MCF 10A (cell line): Measurements from ENCODE around the gene PNLDC1. TPM values are rescaled to one million over a fixed set of nuclear protein-coding genes. Genes with fewer than 3 reads are reported as not detected.
"Not testable (repeated sequence)": the region's sequence is repeated elsewhere in the genome, so short reads cannot be mapped to it uniquely, and the experiment has no call there.

Source experiments
- BruUV-seq: library from RNA; stranded (reverse); fragments of 400-500 nt; replicated peaks from 2 replicates; lab custom pipeline; 2021; lab: Mats Ljungman, UMichigan
- CTCF ChIA-PET: fragments of 300-600 bp; sonication (Branson Sonifier 250); formaldehyde crosslinking; extraction: SDS; loops from one replicate; lab custom pipeline; 2021; ENCODE audit warnings: antibody characterized with exemption, inconsistent platforms; lab: Yijun Ruan, JAX
- POLR2A ChIA-PET: fragments of 300-600, 350-650 bp; sonication (Branson Sonifier 250); formaldehyde crosslinking; extraction: SDS; loops from one replicate; lab custom pipeline; 2020; ENCODE audit warnings: antibody characterized with exemption, inconsistent platforms; lab: Yijun Ruan, JAX
- DNase-seq: peaks from one replicate; pipeline ENCODE4 v3.0.0-alpha.2; 2018; ENCODE audit not compliant: unreplicated experiment
- H3K27ac Mint-ChIP-seq: one replicate; pipeline ENCODE4 v1.8.0; 2022; ENCODE audit warnings: mild to moderate bottlenecking, low read depth, mixed read lengths; ENCODE audit not compliant: unreplicated experiment
- H3K27me3 Mint-ChIP-seq: one replicate; pipeline ENCODE4 v1.8.0; 2022; ENCODE audit warnings: mixed read lengths; ENCODE audit not compliant: insufficient read depth, unreplicated experiment
- H3K36me3 Mint-ChIP-seq: one replicate; pipeline ENCODE4 v1.8.0; 2022; ENCODE audit warnings: mild to moderate bottlenecking, moderate library complexity, mixed read lengths; ENCODE audit not compliant: insufficient read depth, unreplicated experiment
- H3K4me1 Mint-ChIP-seq: one replicate; pipeline ENCODE4 v1.8.0; 2022; ENCODE audit warnings: mixed read lengths; ENCODE audit not compliant: insufficient read depth, unreplicated experiment
- H3K4me3 Mint-ChIP-seq: one replicate; pipeline ENCODE4 v1.8.0; 2022; ENCODE audit warnings: mild to moderate bottlenecking, moderate library complexity, mixed read lengths; ENCODE audit not compliant: unreplicated experiment
- H3K9me3 Mint-ChIP-seq: one replicate; pipeline ENCODE4 v1.8.0; 2022; ENCODE audit warnings: mixed read lengths; ENCODE audit not compliant: unreplicated experiment
- CTCF ChIP-seq: fragments of 200-600 bp; IDR thresholded peaks from one replicate; pipeline ENCODE4 v1.8.0; 2022; ENCODE audit warnings: antibody characterized with exemption, mild to moderate bottlenecking; ENCODE audit not compliant: unreplicated experiment
- intact Hi-C: fragments of 100-400 bp; cut with micrococcal nuclease; formaldehyde crosslinking; loops from 2 replicates; pipeline ENCODE4 v1.14.1; 2022
- total RNA-seq: library from RNA; stranded (reverse); gene quantifications from 2 replicates; pipeline ENCODE4 v1.2.3, GENCODE V29; 2022

Gene PNLDC1
- total RNA-seq, 1 experiment from 2014 or later, result not detected

GRCh38 chr6:159858259-159858658, 58.2 kb downstream of the PNLDC1 start:
- ChIA-PET POLR2A (no interaction called here), CTCF (no interaction called here)
- no TSS peak for BruUV-seq
- Mint-ChIP-seq H3K27ac (no peak overlapping the region), H3K4me1 (no peaks in the 10 kb centered on the region), H3K4me3 (no peak overlapping the region), H3K27me3 (no peaks in the 10 kb centered on the region), H3K9me3 (peaks cover 11% of the 10 kb centered on the region), H3K36me3 (no peaks in the 10 kb centered on the region)
- TF ChIP-seq CTCF, result no peak
- no peak for DNase-seq
- intact Hi-C loops, result no loop called here

- TF ChIP-seq CTCF, result no peak
- DNase-seq, result no peak
- no peaks in the 10 kb centered on the region for H3K27me3 Mint-ChIP-seq
- no TSS peak for BruUV-seq
- H3K4me3 Mint-ChIP-seq, result no peak overlapping the region
- H3K4me1 Mint-ChIP-seq, result no peaks in the 10 kb centered on the region
- intact Hi-C loops, result loop anchor here (5.0 kb wide), 1 partner anchor 362 kb away; no protein-coding TSS in a partner anchor
- ChIA-PET CTCF (interaction anchor here (10.9 kb wide), 1 partner anchor 80 kb away, joined by 153 read pairs; no protein-coding TSS in a partner anchor), POLR2A (no interaction called here)
- H3K36me3 Mint-ChIP-seq, result no peaks in the 10 kb centered on the region
- peaks cover 11% of the 10 kb centered on the region for H3K9me3 Mint-ChIP-seq
- H3K27ac Mint-ChIP-seq, result no peak overlapping the region
These were observed 60.4 kb downstream of the PNLDC1 start for GRCh38 chr6:159860482-159860881.

- Mint-ChIP-seq H3K36me3 (no peaks in the 10 kb centered on the region), H3K27ac (no peak overlapping the region), H3K4me3 (no peak overlapping the region), H3K4me1 (no peaks in the 10 kb centered on the region), H3K9me3 (peaks cover 10% of the 10 kb centered on the region), H3K27me3 (no peaks in the 10 kb centered on the region)
- intact Hi-C loops, result loop anchor here (5.0 kb wide), 1 partner anchor 360 kb away; no protein-coding TSS in a partner anchor
- no peak for DNase-seq
- ChIA-PET POLR2A (no interaction called here), CTCF (interaction anchor here (0.9 to 10.9 kb wide), 5 partner anchors 10 to 594 kb away, joined by 3 to 153 read pairs (median 4); no protein-coding TSS in a partner anchor)
- no peak for TF ChIP-seq CTCF
- BruUV-seq, result no TSS peak
These were observed 62.0 kb downstream of the PNLDC1 start for GRCh38 chr6:159862103-159862502.

- ChIA-PET POLR2A (interaction anchor here (0.6 to 1.2 kb wide), 6 partner anchors 52 to 179 kb away, joined by 3 to 7 read pairs (median 3); partner anchors contain the start of gene ACAT2), CTCF (interaction anchor here (0.6 to 10.9 kb wide), 42 partner anchors 8 to 854 kb away, joined by 3 to 153 read pairs (median 4); partner anchors contain the start of gene MAS1)
- not testable (repeated sequence) for H3K9me3 Mint-ChIP-seq, H3K27me3 Mint-ChIP-seq, H3K27ac Mint-ChIP-seq, H3K4me3 Mint-ChIP-seq, BruUV-seq, H3K4me1 Mint-ChIP-seq, H3K36me3 Mint-ChIP-seq
- TF ChIP-seq CTCF, result peak; percentile 56
- DNase-seq, result peak; percentile 79
- intact Hi-C loops, result loop anchor here (1.0 to 5.0 kb wide), 7 partner anchors 78 to 671 kb away; no protein-coding TSS in a partner anchor
These were observed 63.3 kb downstream of the PNLDC1 start for GRCh38 chr6:159863341-159863740.
